Epithelial cell of prostate (primary cell): Measurements from ENCODE around the gene SMARCA1.

Source experiments
- DNase-seq: peaks from one replicate; pipeline ENCODE4 v3.0.0-alpha.2; 2011; ENCODE audit warnings: low read depth, low spot score
- H3K27ac ChIP-seq: fragments of 450-650 bp; 2 replicates; pipeline ENCODE4 v1.5.1; 2017; ENCODE audit warnings: mild to moderate bottlenecking

The SMARCA1 gene

GRCh38 chrX:129530410-129530809 is 7.1 kb upstream of the SMARCA1 start:
- no peak for DNase-seq
- no peak overlapping the region for H3K27ac ChIP-seq

GRCh38 chrX:129529685-129530281 is 6.5 kb upstream of the SMARCA1 start:
- DNase-seq: no peak
- no peak overlapping the region for H3K27ac ChIP-seq

- no peak overlapping the region for H3K27ac ChIP-seq
- no peak for DNase-seq
Measured at GRCh38 chrX:129525896-129526295, 2.6 kb upstream of the SMARCA1 start.

GRCh38 chrX:129525162-129525561 is 1.9 kb upstream of the SMARCA1 start:
- no peak overlapping the region for H3K27ac ChIP-seq

GRCh38 chrX:129524250-129524850 is 1.1 kb upstream of the SMARCA1 start:
- no peak overlapping the region for H3K27ac ChIP-seq
- DNase-seq: no peak

More at GRCh38 chrX:129525162-129525561, 1.9 kb upstream of the SMARCA1 start:
- DNase-seq: no peak

- H3K27ac ChIP-seq: peak overlapping the region; percentile 23
- DNase-seq: no peak
Measured at GRCh38 chrX:129522184-129523078, 859 bp downstream of the SMARCA1 start.

- no peak overlapping the region for H3K27ac ChIP-seq
- no peak for DNase-seq
Measured at GRCh38 chrX:129520151-129520550, 3.1 kb downstream of the SMARCA1 start.

GRCh38 chrX:129516402-129516801 is 6.9 kb downstream of the SMARCA1 start:
- H3K27ac ChIP-seq: no peak overlapping the region
- no peak for DNase-seq

- DNase-seq: no peak
- H3K27ac ChIP-seq: no peak overlapping the region
Measured at GRCh38 chrX:129512409-129512808, 10.9 kb downstream of the SMARCA1 start.

GRCh38 chrX:129511689-129512088 is 11.6 kb downstream of the SMARCA1 start:
- no peak overlapping the region for H3K27ac ChIP-seq
- no peak for DNase-seq

- no peak overlapping the region for H3K27ac ChIP-seq
- no peak for DNase-seq
Measured at GRCh38 chrX:129510331-129510730, 13.0 kb downstream of the SMARCA1 start.

GRCh38 chrX:129497146-129497843 is 26.0 kb downstream of the SMARCA1 start:
- H3K27ac ChIP-seq: no peak overlapping the region
- no peak for DNase-seq

- H3K27ac ChIP-seq: no peak overlapping the region
- no peak for DNase-seq
Measured at GRCh38 chrX:129496625-129497024, 26.7 kb downstream of the SMARCA1 start.

GRCh38 chrX:129495900-129496299 is 27.4 kb downstream of the SMARCA1 start:
- H3K27ac ChIP-seq: no peak overlapping the region
- DNase-seq: no peak

- H3K27ac ChIP-seq: no peak overlapping the region
- DNase-seq: no peak
Measured at GRCh38 chrX:129494887-129495286, 28.4 kb downstream of the SMARCA1 start.

- DNase-seq: no peak
- no peak overlapping the region for H3K27ac ChIP-seq
Measured at GRCh38 chrX:129493643-129494042, 29.6 kb downstream of the SMARCA1 start.

GRCh38 chrX:129490330-129490729 is 33.0 kb downstream of the SMARCA1 start:
- DNase-seq: no peak
- no peak overlapping the region for H3K27ac ChIP-seq

GRCh38 chrX:129488359-129488758 is 34.9 kb downstream of the SMARCA1 start:
- no peak overlapping the region for H3K27ac ChIP-seq
- no peak for DNase-seq

GRCh38 chrX:129480889-129481288 is 42.4 kb downstream of the SMARCA1 start:
- H3K27ac ChIP-seq: peak overlapping the region; percentile 32
- DNase-seq: no peak

- no peak for DNase-seq
- no peak overlapping the region for H3K27ac ChIP-seq
Measured at GRCh38 chrX:129478516-129478915, 44.8 kb downstream of the SMARCA1 start.

GRCh38 chrX:129472116-129472515 is 51.2 kb downstream of the SMARCA1 start:
- H3K27ac ChIP-seq: no peak overlapping the region
- peak; percentile 1 for DNase-seq
